ENCODE results near the gene DIS3L2.
"Not testable (repeated sequence)": the region's sequence is repeated elsewhere in the genome, so short reads cannot be mapped to it uniquely, and the experiment has no call there.

DIS3L2 gene

DNA sequence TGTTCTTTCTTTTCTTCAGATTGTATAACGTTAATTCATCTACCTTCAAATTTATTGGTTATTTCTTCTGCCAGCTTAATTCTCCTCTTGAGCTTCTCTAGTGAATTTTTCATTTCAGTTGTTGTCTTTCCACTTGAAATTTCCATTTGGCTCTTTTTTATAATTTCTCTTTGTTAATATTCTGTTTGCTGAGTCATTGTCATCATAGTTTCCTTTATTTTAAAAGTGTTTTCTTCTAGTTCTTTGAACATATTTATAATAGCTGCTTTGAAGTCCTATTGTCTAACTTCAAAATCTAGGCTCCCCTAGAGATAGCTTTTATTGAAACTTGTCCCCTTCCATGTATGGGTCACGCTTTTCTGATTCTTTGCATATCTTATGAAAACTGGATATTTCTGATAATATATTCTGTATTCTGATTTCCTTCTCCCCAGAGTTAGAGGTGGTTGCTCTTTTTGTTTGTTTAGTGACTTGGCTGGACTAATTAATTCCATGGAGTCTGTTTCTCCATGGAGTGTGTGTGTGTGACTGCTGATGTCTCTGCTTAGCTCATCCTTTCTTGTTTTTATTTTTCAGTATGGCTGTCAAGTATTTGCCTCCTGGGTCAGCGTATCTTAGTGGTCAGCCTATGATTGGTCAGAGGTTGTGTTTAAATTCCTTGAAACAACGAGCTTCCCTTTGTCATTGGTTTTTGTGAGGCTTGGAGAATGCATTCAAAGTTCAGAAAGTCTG is 47.6 kb downstream of the DIS3L2 start:
- DNase-seq (ENCODE audit: low read depth in 2 of 3, low spot score in 1 of 3), result no peak

DNA sequence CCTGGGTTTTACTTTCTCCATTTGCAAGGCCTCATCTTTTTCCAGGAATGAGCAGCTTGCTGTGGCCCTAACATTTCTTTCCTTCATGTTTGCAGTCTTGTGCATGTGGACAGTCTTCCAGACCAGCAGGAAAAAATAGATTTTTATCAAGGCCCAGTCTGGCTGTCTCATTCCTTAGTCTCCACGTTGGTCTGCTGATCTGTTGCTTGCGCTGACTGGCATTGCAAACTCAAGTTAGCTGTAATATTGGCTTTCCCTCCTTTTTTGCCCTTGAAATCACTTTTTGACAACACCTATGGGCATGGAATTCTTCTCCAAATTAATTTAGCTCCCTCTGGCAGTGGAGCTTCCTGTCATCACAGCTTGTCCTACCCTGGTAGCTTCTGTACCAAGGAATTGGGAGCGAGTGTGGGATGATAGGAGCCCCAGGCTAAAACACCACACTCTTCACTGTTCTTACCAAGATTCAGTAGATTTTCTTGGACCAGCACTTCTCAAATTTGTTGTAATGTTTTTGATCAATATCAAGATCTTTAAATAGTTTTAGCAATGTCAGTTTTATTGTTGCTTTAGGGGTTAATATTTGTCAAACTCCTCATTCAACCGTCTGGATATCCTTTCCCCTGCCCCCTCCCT is 48.2 kb downstream of the DIS3L2 start:
- no peak for DNase-seq (ENCODE audit: low read depth in 2 of 3, low spot score in 1 of 3)

- DNase-seq (ENCODE audit: low read depth in 2 of 3, low spot score in 1 of 3), result no peak
These were observed 52.3 kb downstream of the DIS3L2 start for GRCh38 chr2:232013701-232014353.

DNA sequence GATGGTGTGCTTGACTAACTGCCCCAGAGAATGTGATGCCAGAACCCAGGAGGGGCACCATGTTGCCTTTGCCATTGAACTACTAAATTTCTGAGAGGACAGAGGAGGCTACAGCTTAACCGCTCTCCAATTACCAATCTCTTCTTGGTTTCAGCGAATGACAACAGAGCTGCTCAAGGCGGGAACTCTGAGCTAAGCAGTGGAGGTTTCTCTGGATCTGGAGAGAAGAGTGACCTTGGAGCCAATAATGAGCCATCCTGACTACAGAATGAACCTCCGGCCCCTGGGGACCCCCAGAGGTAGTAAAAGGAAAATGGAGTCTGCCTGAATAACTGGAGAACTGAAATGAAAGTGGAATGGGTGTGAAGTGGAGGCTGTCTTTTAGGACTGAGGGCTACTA is 53.2 kb downstream of the DIS3L2 start:
- DNase-seq (ENCODE audit: low read depth in 2 of 3, low spot score in 1 of 3), result no peak

DNA sequence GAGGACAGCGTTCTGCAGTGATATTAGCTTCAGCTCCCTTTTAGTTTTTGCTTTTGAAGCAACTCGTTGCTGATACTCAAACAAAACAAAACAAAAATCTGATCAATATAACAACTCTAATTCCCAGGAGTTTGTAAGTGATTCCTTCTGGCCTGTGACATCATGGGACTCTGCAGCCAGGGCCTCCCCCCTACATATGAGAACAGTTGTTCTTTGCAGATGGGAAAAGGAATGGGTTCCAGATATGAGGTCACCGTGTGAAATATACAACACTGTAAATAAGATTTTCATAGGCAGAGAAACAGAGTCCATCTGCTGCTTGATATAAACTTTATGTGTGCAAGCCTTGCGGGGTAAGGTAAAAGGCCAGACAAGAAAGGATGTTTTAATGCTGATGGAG is 56.7 kb downstream of the DIS3L2 start:
- DNase-seq (ENCODE audit: low read depth in 2 of 3, low spot score in 1 of 3), result no peak

GRCh38 chr2:232022718-232023117 is 61.2 kb downstream of the DIS3L2 start:
- no peak for DNase-seq (ENCODE audit: low read depth in 2 of 3, low spot score in 1 of 3)

- no peak for DNase-seq (ENCODE audit: low read depth in 2 of 3, low spot score in 1 of 3)
These were observed 61.9 kb downstream of the DIS3L2 start for GRCh38 chr2:232023426-232023825.

DNA sequence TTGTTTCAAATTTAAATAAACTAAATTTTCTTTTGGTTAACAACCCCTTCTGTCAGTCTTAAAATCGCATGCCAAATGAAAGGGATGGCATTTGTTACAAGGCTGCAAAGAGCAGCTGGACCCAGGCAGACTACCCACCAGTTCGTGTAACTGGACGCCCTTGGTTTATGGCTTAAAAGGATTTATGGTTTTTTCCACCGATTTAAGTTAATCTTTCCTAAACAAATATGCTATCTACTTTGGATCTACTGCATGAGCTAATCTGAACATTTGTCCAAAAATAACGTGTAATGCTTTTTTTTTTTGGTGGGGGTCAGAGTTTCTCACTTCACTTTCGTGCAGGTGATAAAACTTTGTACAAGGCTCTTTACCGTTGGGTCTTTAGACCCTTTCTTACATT is 62.9 kb downstream of the DIS3L2 start:
- no peak for DNase-seq (ENCODE audit: low read depth in 2 of 3, low spot score in 1 of 3)

DNA sequence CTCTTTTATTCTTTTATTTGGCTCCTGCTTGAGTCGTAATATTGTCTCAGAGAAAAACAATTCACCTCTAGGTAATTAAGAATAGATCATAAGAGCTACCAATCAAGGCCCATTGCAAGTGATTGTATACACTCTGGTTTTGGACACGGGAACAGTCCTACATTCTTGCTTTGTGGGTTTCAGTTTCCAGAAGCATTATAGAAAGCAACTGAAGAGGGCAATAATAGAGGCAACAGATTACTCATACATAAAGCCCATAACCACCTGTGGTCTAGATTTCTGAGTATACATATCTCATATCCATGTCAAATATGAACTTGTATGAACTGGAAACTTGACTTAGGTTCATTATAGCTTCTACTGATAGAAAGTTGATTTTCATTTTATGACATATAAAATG is 65.4 kb downstream of the DIS3L2 start:
- DNase-seq (ENCODE audit: low read depth in 2 of 3, low spot score in 1 of 3), result no peak

- no peak for DNase-seq (ENCODE audit: low read depth in 2 of 3, low spot score in 1 of 3)
These were observed 66.0 kb downstream of the DIS3L2 start for GRCh38 chr2:232027530-232027929.

- no peak for DNase-seq (ENCODE audit: low read depth in 2 of 3, low spot score in 1 of 3)
These were observed 66.6 kb downstream of the DIS3L2 start for GRCh38 chr2:232028071-232028470.

GRCh38 chr2:232028631-232029030 is 67.1 kb downstream of the DIS3L2 start:
- DNase-seq (ENCODE audit: low read depth in 2 of 3, low spot score in 1 of 3), result no peak

DNA sequence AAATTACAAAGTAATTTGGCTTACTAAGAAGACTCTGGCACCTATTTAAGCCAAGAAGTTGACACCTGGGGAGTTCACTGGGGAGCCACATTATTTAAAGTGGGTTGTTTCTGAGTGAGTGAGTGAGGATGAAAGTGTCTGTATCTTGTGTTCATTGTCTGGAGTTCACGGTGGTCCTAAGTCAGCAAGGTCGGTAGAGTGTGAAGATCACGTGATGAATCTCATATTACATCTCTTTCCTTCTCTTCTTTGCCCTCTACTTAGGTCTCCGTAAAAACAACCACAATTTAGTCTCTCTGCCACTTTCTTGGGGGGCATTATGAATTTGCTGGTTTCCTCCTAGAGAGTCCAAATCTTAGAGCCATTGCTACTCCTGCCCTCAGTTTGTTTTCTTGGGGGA is 67.8 kb downstream of the DIS3L2 start:
- no peak for DNase-seq (ENCODE audit: low read depth in 2 of 3, low spot score in 1 of 3)

- DNase-seq (ENCODE audit: low read depth in 2 of 3, low spot score in 1 of 3), result no peak
These were observed 68.7 kb downstream of the DIS3L2 start for GRCh38 chr2:232030229-232030628.

DNA sequence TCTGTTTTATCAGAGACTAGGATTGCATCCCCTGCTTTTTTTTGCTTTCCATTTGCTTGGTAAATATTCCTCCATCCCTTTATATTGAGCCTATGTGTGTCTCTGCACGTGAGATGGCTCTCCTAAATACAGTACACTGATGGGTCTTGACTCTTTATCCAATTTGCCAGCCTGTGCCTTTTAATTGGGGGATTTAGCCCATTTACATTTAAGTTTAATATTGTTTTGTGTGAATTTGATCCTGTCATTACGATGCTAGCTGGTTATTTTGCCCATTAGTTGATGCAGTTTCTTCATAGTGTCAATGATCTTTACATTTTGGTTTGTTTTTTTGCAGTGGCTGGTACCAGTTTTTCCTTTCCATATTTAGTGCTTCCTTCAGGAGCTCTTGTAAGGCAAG is 73.8 kb downstream of the DIS3L2 start:
- not testable (repeated sequence) for DNase-seq (ENCODE audit: low read depth in 2 of 3, low spot score in 1 of 3)

- DNase-seq (ENCODE audit: low read depth in 2 of 3, low spot score in 1 of 3), result not testable (repeated sequence)
These were observed 75.4 kb downstream of the DIS3L2 start for GRCh38 chr2:232036876-232037275.

DNA sequence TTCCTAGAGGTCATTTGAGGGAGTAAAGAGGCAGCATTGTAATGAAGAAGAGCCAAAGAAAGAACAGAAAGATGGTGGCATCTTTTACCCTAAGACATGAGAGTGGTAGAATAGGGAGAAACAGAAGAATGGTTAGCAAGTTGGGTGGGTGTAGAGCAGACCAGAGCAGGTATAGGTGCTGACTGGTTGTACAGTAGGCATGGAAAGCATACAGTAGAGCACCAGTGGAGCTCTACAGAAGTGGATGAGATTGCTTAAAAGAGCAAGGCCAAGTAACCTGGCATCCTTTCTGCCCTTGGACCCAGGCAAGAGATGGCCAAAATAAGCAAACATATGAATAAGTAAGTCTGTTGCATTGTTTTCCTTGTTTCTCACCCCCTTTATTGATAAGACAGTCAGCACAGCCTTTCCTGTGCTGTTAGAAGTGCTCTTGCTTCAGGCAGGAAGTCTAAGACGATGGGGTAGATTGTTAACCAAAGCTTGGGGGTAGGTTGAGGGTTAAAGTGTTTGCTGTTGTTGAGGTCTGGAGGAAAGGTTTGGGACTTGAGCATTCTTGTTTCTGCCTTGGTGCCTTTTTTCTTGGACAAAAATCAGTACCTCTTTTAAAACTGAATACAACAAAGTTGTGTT is 76.9 kb downstream of the DIS3L2 start:
- DNase-seq (ENCODE audit: low read depth in 2 of 3, low spot score in 1 of 3), result no peak

GRCh38 chr2:232038881-232039485 is 77.5 kb downstream of the DIS3L2 start:
- DNase-seq (ENCODE audit: low read depth in 2 of 3, low spot score in 1 of 3), result no peak

GRCh38 chr2:232042911-232043574 is 81.5 kb downstream of the DIS3L2 start:
- no peak for DNase-seq (ENCODE audit: low read depth in 2 of 3, low spot score in 1 of 3)

- DNase-seq (ENCODE audit: low read depth in 2 of 3, low spot score in 1 of 3), result no peak
These were observed 82.5 kb downstream of the DIS3L2 start for GRCh38 chr2:232043966-232044365.

DNA sequence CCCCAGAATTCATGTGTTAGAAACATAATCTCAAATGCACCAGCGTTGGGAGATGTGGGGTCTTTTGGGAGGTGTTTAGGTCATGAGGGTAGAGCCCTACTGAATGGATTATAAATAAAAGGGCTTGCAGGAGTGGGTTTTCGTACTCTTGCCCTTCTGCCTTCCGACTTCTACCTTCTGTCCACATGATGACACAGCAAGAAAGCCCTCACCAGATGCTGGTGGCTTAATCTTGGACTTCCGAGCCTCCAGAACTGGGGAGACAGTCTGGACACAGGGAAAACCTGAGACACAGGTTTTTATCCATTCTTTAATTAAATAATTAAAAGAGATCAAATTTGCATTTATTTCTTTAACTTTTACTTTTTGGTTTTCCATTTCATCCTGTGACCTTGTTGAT is 87.8 kb downstream of the DIS3L2 start:
- DNase-seq (ENCODE audit: low read depth in 2 of 3, low spot score in 1 of 3), result no peak

Data from stimulated activated CD4-positive, alpha-beta T cell treated with anti-CD3 and anti-CD28 coated beads, Interleukin-12 subunit alpha, Interleukin-12 subunit beta, amount 100 ng/mL, for 48 hours (primary cell).